NCI-H510A treated with DMSO at 0.1 percent for 48 hours (cell line): ENCODE measurements around the gene NOL3.

Experiments
- DNase-seq: peaks from one replicate; lab custom pipeline; 2025; lab: John Stamatoyannopoulos, UW

NOL3 gene

DNA sequence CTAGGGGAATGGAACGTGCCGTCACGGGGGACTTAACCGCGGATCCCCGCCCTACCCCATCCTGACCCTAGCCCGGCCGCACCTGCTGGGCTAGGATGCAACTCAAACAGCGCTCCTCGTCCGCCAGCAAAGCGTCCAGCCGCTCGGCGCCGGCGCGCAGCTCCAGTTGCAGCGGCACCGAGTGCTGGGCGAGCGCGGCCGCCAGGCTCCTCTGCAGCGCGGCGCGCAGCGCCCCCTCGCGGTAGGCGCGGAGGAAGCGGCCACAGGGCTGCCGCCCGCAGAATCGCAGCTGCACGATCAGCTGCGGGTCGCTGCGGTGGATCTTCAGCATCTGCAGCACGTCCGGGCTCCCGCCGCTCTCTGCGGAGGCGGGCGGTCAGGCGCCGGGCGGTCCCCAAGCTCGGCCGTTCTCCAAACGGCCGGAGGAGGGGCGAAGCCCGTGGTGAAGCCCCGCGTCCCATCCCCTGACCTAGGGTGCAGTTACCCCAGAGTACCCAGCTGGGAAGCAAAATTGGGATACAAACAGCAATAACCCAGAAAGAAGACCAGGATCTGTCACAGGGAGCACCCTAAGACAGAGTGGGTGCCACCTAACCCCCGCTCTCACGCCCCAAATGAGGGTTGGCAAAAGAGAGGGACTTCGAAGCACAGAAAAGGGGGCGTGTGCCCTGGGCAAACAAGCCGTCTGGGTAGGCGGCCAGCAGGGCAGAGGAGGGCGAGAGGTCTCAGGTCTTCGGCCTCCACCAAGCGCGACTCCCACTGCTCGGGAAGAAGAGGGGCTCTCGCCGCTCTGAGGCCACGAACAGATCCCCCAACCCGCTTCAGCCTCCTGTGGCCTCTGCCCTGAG, 14.8 kb upstream of the NOL3 start:
- DNase-seq, result peak; percentile 38

DNA sequence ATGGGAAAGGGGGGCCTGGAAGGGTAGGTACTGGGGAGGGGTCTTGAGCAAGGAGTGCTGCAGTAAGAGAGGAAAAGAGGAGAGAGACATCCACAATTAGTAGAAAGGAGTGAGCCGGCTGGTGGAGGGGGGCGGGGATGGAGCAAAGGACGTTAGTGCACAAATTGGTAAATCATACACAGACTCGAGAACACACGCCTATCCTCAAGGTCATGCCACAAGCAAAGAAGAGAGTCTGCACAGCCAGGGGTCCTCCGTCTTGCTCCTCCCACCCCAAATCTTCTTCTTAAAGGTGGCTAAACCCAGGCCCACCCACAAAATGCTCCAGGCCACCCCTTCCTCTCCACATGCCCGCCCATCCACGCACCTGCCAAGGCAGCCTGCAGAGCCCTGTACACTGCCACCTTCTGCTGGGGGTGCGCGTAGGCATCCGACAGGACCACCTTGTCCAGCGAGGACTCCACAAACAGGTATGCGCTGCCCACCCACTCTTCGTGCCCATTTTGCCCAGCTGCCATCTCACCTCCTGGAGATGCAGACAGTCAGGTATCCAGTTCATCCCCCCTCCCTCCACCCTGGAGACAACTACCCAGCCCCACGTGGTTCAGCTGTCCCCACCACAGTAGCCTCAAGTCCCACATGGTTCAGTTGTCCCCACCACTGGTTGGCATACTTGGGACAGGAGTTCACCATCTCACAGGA, 14.0 kb upstream of the NOL3 start:
- no peak for DNase-seq

DNA sequence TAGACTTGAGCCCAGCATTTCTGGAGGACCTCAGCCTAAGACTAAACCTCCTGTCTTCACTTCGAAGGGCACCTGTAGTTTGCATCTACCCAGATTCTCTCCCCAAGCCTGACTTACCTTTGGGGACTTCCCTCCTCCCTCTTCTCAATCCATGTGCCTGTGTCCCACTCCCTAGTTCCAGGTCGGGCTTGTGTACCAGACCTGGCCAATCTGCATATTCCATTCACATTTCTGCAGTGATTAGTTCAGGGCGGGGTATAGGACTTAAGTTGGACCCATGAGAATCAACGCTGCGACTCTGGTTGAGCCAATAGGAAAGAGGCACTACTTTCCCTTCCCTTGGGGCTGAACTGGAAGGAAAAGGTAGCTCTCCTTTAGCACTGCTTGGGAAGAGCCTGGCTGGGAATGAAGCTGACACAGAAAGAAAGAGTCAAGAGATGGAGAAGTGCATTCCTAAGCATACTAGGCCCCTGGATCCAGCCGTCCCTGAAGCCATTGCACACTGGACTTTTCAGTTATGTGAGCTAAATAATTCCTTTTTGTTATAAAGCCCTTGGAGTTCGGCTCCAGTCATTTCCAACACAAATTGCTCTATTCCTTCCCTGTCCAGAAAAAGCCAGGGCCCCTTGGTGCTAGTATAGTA, 13.1 kb upstream of the NOL3 start:
- no peak for DNase-seq

DNA sequence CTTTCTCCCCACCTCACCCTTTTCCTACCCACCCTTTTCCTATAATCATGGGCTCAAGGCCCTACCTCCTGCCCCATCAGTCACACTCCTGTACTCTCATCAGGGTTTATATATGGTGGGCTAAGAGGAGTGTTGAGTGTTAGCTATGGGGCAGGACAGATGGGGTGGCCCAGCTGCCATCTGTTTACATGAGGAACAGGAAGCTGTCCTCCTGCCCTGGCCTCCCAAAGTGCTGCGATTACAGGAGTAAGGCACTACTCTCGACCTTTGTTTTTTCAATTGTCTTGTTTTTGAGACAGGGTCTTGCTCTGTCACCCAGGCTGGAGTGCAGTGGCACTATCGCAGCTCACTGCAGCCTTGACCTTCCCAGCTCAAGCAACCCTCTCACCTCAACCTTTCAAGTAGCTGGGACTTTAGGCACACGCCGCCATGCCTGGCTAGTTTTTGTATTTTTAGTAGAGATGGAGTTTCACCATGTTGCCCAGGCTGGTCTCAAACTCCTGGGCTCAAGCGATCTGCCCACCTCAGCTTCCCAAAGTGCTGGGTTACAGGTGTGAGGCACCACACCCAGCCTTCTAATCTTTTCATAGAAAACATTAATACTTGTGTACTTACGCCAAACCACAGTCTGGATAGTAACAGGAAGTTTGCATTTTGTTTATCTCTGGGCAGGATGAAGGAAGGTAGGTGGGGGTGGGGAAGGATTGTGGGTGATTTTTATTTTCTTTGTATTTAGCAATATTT, 12.3 kb upstream of the NOL3 start:
- no peak for DNase-seq

DNA sequence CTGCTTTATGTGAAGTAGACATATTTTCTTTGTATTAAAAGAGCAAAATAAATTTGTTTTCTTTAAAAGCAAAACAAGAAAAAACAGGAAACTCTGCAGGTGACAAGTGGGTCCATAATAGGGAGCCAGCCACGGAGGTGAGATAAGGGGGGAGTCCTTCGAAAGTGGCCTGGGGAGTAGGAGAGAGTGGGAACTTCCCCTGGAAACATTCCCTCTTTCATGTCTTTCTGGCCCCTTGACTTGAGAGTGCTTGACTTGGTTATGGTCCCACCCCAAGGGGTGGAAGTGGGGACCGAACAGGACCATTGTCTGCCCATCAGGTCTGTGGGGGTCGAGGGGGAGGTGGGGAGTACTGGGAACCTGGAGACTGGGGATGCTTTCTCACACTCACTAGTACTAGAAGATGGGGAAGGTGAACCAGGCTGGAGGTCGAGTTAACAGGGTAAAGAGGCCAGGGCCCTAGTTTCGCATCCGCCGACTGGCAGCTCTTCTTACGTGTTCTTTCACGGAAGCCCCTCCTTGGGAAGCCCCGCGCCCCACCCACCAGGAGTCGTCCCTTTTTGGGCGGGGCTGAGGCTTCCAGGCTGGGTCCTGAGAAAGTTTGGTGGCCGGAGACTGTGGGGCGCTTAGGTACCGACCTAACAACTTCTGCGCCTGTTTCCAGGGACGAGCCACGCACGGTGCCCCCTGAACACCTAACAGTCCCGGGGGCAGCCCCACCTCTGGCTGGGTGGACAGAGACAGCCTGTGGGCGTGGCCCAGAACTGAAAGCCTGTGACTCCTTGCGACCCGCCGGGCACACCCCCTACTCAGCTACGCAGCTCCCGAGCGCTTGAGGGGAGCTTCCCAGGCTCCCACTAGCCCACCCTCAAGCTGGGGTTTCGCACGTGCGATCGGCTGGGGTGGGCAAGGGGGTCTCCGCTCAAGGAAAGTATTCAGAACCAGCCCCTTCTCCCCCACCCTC, 11.4 kb upstream of the NOL3 start:
- peak; percentile 16 for DNase-seq

DNA sequence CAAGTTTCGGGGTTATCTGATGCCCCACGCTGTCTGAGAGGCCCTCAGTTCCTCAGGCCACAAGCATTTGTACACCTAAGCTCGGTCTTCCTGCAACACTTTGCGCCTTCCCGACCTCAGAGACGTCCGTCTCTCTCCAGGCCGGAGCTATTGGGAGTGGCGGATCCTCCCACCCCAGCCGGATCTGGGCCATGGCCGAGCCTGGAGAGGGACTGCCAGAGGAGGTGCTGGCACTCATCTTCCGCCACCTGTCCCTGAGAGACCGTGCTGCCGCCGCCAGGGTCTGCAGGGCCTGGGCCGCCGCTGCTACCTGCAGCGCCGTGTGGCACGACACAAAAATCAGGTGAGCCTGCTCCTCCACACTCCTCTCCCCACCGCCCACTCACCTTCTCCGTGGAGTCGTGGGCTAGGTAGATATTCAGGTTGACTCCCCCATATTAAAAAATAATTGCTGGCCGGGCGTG, 8.7 kb upstream of the NOL3 start:
- DNase-seq, result peak; percentile 22

DNA sequence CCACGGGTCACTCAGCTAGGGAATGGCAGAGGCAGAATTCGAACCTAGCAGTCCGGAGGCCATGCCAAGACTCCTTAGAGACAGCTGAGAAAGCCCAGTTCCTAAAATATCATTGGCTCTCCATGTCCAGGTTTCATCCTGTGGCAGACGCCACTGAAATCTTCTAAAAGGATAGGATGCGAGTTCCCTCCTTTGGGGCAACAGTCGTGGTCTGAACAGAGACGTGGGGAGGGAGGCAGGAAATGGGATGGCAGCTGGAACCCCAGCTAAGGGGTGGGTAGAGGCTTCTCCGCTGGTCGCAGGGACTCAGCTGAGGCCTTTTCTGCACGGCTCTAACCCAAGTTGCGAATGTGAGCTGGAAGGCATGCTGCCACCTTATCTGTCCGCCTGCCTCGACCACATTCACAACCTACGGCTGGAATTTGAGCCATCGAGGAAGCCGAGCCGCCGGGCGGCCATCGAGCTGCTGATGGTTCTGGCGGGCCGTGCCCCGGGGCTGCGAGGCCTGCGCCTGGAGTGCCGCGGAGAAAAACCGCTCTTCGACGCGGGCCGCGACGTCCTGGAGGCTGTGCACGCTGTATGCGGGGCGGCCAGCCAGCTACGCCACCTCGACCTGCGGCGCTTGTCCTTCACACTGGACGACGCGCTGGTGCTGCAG, 7.7 kb upstream of the NOL3 start:
- no peak for DNase-seq

DNA sequence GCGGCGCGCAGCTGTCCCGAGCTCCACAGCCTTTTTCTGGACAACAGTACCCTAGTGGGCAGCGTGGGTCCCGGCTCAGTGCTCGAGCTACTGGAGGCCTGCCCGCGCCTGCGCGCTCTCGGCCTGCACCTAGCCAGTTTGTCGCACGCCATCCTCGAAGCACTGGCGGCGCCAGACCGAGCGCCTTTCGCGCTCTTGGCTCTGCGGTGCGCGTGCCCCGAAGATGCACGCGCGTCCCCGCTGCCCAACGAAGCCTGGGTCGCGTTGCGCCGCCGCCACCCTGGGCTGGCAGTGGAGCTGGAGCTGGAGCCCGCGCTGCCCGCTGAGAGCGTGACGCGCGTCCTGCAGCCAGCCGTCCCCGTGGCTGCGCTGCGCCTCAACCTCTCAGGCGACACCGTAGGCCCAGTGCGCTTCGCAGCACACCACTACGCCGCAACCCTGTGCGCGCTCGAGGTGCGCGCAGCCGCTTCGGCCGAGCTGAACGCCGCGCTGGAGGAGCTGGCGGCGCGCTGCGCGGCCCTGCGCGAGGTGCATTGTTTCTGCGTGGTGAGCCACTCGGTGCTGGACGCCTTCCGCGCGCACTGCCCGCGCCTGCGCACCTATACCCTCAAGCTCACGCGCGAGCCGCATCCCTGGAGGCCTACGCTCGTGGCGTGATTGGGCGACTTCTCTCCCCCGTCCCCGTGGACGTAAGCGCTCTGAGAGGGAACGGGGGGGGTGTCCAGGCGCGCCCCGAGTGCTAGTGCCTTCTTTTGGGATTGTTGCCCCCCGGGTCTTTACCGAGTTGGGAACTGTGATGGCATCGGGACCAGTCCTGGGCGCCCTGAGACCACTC, 7.0 kb upstream of the NOL3 start:
- no peak for DNase-seq

DNA sequence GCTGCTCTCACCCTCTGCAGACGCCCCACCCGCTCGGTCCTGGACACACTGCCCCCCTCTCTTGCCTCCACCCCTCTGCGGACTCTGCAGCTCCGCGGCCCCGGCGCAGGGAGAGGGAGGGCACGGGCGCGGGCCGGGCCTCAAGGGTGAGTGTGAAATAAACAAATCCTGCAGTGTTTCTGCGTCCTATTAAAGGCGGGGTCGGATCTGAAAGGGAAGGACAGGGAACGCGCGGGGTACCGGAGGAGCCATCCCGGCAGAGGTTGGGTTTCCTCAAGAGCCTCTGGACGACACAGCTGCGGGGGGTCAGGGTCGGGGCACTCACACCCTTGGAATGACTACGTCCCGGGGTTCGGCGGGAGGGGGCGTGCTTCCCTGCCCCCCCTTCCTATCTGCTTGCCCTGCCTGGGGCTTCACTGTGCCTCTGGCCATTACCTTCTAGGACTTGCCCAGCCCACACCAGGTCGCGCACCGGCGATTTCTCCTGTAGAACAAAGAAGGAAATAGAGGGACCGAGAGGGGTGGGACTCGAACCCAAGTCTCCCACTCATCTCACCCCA, 6.3 kb upstream of the NOL3 start:
- DNase-seq, result no peak

DNA sequence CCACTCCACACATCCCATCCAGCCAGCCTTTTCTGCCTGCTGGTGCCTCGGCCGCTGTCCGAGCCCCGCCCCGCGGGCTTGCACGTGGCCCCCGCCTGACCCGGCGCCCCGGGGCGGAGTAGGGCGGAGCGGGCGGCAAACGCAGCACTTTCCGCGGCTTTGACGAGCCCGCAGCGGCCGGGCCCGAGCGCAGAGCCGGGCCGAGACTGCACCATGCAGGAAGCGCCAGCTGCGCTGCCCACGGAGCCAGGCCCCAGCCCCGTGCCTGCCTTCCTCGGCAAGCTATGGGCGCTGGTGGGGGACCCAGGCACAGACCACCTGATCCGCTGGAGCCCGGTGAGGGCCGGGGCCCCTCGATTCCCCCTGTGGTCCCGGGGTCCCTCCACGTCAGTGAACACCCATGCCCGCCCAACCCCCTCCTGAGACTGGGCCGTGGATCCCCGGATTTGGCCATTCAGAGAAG, 5.7 kb upstream of the NOL3 start, which contains the start of gene HSF4:
HSF4 (plus strand) TSS at position 147 of the 463 bp plus-strand sequence; CDS start at position 214, 67 bp downstream.
- no peak for DNase-seq

DNA sequence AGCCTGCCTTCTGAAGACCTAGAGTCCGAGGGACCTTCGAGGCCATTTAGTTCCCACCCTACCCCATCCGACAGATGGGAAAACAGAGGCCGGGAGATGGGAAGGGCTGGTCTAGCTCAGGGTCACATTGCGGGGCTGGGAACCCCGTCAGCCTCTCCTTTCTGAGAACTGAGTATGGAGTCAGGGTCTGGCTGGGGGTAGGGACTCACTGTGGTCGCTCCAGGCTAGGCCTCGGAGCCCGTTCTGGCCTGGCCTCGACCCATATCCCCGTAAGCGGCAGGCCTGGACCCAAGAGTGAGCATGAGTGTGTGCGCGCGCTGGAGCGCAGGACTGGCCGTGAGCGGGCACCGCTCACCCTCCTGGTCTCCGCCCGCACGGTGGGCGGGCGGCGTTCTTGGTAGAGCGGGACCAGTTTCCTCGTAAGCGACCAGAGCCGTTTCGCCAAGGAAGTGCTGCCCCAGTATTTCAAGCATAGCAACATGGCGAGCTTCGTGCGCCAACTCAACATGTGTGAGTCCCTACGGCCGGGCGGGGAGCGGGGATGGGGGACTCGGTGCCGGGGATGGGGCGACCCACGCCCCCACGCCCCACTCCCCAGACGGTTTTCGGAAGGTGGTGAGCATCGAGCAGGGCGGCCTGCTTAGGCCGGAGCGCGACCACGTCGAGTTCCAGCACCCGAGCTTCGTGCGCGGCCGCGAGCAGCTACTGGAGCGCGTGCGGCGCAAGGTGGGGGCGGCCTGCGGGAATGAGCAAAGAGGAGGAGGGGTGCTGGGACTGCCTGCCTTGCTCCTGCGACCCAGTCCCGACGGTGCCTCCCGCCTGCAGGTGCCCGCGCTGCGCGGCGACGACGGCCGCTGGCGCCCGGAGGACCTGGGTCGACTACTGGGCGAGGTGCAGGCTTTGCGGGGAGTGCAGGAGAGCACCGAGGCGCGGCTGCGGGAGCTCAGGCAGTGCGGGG, 4.9 kb upstream of the NOL3 start:
- DNase-seq, result no peak

DNA sequence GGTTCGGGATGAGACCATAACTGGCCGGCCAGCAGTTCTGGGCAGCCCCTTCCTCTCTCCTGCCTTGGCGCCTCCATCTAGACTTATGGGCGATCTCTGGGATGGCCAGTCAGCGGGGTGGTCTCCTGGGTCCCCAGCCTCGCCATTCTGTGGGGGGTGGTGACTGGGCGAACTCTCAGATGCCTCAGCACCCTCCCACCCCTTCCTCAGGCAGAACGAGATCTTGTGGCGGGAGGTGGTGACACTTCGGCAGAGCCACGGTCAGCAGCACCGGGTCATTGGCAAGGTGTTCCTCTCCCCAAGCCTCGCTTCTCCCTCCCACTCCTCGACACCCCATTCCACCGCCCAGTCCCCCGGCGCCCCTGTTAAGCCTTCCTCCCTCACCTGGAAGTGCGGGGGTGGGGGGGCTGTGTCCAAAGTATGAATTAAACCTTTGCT, 4.2 kb upstream of the NOL3 start:
- DNase-seq, result no peak

DNA sequence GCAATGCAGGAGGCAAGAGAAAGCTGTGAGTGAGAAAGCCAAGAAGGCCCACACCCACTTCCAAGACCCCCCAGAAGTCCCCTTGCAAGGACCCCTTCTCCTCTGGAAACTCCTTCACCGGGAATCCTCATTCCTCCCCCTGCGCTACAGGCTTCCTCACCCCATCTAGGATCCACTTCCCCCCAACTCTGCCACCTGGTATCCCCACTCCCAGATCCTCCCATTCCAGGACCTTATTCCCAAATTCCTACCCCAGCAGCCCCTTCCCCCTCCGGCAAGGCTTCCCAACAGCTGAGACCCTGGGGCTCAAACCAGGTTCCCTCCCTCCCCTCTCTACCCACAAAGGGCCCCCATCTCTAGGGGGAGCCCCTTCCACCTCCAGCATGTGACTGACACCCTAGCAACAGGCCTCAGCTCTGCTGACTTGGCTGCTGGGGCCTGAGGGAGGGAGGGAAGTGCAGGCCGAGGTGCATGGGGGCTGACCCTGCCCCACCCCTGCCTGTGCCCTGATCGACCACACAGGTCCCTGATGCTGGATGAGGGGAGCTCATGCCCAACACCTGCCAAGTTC, 3.7 kb upstream of the NOL3 start:
- no peak for DNase-seq

DNA sequence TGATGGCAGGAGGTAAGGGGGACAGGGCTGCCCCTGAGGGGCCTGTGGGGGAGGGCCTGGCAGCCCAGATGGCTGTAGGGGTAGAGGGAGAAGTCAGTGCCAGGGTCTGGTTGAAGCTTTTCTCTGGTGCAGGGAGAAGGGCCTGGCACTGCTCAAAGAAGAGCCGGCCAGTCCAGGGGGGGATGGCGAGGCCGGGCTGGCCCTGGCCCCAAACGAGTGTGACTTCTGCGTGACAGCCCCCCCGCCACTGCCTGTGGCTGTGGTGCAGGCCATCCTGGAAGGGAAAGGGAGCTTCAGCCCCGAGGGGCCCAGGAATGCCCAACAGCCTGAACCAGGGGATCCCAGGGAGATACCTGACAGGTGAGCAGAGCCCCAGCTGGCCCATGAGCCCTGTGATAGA, 2.8 kb upstream of the NOL3 start:
- DNase-seq, result no peak

DNA sequence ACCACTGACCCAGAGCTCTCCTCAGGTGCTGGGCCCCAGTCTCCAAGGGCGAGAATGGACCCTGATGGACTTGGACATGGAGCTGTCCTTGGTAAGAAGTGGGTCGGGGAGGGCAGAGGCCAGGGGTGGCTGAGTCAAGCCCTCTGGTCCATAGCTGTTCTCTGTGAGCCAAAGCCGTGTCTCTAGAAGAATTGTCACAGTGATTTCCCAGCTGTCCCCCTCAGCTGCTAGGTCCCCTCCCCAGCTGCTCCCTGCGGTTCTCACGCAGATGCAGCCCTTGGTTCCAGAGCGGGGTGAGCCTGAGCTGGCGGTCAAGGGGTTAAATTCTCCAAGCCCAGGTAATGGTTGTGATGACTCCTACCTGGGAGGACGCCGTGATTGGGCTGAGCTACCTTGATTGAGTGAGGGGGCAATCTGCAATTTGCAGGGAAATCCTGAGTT, 1.3 kb upstream of the NOL3 start:
- DNase-seq, result no peak

DNA sequence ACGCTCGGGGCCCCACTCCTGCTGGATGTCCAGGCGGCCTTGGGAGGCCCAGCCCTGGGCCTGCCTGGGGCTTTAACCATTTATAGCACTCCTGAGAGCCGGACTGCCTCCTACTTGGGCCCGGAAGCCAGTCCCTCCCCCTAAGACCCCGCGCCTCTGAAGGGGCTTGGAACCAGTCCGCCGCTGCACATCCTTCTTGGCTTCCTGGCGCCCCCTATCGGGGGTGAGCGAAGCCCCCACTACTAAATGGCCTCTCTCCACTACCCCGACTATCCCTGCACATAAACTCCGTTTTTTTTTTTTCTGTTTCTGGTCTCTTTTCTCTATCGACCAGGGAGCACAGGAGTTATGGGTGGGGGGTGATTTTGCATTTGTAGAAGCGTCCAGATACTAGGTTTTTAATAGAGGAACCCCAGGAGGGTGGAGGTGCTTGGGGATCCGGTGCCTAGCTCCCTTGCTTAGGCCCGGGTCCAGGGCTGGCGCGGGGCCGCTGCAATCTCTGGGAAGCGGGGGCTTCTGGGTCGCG, 633 bp upstream of the NOL3 start:
- peak; percentile 19 for DNase-seq
